ENCODE data around the gene RNF223. TPM values are rescaled to one million over a fixed set of nuclear protein-coding genes. Genes with fewer than 3 reads are reported as not detected.

RNF223 gene
- total and polyA plus RNA-seq, 4 donors = 0.14 TPM; not detected in 3

DNA sequence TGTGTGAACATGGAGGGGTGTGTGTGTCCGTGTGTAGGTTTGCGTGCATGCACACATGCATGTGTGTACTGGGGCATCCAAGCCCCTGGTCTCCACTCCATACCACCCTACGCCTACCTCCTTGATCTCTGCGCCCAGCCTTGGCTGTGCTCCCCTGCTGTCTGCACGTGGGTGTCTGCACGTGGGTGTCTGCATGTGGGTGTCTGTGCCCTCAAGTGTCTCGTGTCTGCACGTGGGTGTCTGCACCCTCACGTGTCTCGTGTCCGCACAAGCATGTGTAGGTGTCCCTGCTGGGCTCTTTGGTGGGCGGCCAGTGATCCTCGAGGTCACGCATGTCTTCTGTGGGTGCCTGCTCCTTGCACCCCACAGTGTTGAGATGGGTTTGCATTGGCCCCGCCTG lies 21.1 kb downstream of the RNF223 start:
- 95% methylated on average over 15 of the region's 15 CpGs for WGBS
- H3K27me3 ChIP-seq (ENCODE audit: control insufficient read depth in 4 of 4, insufficient read depth in 4 of 4, low read length in 3 of 4) = no peaks in the 10 kb centered on the region

More for the DNA sequence above, 21.1 kb downstream of the RNF223 start:
- H3K36me3 ChIP-seq (ENCODE audit: control insufficient read depth in 4 of 4, insufficient read depth in 3 of 4, low read depth in 1 of 4, low read length in 3 of 4) = peaks cover 0 to 13% (median 3%) of the 10 kb centered on the region in 4 donors
- no peaks in the 10 kb centered on the region for H3K9me3 ChIP-seq (ENCODE audit: control insufficient read depth in 4 of 4, low read length in 3 of 4)
- H3K27ac ChIP-seq (ENCODE audit: low read depth in 1 of 2, low read length in 2 of 2) = no peak overlapping the region
- H3K4me3 ChIP-seq (ENCODE audit: low read depth in 1 of 3, low read length in 3 of 3) = no peak overlapping the region
- TF ChIP-seq HNF4A (conservative IDR thresholded peaks at IDR 0.05) (no peak), EGR1 (IDR thresholded peaks at IDR 0.05; ENCODE audit: low read depth in 2 of 2) (no peak), RXRA (IDR thresholded peaks at IDR 0.05) (no peak), SP1 (IDR thresholded peaks at IDR 0.05) (no peak), TAF1 (conservative IDR thresholded peaks at IDR 0.05) (no peak), HNF4G (IDR thresholded peaks at IDR 0.05) (no peak), GABPA (IDR thresholded peaks at IDR 0.05 in 1 of 2, conservative IDR thresholded peaks at IDR 0.05 in 1 of 2) (no peak), YY1 (IDR thresholded peaks at IDR 0.05) (no peak), RAD21 (IDR thresholded peaks at IDR 0.05) (no peak), NR2F2 (IDR thresholded peaks at IDR 0.05) (no peak)
- TF ChIP-seq, protein P1, sequence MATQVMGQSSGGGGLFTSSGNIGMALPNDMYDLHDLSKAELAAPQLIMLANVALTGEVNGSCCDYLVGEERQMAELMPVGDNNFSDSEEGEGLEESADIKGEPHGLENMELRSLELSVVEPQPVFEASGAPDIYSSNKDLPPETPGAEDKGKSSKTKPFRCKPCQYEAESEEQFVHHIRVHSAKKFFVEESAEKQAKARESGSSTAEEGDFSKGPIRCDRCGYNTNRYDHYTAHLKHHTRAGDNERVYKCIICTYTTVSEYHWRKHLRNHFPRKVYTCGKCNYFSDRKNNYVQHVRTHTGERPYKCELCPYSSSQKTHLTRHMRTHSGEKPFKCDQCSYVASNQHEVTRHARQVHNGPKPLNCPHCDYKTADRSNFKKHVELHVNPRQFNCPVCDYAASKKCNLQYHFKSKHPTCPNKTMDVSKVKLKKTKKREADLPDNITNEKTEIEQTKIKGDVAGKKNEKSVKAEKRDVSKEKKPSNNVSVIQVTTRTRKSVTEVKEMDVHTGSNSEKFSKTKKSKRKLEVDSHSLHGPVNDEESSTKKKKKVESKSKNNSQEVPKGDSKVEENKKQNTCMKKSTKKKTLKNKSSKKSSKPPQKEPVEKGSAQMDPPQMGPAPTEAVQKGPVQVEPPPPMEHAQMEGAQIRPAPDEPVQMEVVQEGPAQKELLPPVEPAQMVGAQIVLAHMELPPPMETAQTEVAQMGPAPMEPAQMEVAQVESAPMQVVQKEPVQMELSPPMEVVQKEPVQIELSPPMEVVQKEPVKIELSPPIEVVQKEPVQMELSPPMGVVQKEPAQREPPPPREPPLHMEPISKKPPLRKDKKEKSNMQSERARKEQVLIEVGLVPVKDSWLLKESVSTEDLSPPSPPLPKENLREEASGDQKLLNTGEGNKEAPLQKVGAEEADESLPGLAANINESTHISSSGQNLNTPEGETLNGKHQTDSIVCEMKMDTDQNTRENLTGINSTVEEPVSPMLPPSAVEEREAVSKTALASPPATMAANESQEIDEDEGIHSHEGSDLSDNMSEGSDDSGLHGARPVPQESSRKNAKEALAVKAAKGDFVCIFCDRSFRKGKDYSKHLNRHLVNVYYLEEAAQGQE (IDR thresholded peaks at IDR 0.05) = no peak
- TF ChIP-seq, protein P2, sequence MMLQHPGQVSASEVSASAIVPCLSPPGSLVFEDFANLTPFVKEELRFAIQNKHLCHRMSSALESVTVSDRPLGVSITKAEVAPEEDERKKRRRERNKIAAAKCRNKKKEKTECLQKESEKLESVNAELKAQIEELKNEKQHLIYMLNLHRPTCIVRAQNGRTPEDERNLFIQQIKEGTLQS (IDR thresholded peaks at IDR 0.05) = no peak
- TF ChIP-seq, protein P3, sequence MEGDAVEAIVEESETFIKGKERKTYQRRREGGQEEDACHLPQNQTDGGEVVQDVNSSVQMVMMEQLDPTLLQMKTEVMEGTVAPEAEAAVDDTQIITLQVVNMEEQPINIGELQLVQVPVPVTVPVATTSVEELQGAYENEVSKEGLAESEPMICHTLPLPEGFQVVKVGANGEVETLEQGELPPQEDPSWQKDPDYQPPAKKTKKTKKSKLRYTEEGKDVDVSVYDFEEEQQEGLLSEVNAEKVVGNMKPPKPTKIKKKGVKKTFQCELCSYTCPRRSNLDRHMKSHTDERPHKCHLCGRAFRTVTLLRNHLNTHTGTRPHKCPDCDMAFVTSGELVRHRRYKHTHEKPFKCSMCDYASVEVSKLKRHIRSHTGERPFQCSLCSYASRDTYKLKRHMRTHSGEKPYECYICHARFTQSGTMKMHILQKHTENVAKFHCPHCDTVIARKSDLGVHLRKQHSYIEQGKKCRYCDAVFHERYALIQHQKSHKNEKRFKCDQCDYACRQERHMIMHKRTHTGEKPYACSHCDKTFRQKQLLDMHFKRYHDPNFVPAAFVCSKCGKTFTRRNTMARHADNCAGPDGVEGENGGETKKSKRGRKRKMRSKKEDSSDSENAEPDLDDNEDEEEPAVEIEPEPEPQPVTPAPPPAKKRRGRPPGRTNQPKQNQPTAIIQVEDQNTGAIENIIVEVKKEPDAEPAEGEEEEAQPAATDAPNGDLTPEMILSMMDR (IDR thresholded peaks at IDR 0.05; ENCODE audit: low read depth, low read length, missing input control) = no peak
- TF ChIP-seq, protein P4, sequence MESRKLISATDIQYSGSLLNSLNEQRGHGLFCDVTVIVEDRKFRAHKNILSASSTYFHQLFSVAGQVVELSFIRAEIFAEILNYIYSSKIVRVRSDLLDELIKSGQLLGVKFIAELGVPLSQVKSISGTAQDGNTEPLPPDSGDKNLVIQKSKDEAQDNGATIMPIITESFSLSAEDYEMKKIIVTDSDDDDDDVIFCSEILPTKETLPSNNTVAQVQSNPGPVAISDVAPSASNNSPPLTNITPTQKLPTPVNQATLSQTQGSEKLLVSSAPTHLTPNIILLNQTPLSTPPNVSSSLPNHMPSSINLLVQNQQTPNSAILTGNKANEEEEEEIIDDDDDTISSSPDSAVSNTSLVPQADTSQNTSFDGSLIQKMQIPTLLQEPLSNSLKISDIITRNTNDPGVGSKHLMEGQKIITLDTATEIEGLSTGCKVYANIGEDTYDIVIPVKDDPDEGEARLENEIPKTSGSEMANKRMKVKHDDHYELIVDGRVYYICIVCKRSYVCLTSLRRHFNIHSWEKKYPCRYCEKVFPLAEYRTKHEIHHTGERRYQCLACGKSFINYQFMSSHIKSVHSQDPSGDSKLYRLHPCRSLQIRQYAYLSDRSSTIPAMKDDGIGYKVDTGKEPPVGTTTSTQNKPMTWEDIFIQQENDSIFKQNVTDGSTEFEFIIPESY (IDR thresholded peaks at IDR 0.05) = no peak
- no peak for DNase-seq (ENCODE audit: low spot score)
- peaks cover 0 to 2% (median under 1%) of the 10 kb centered on the region in 4 donors for H3K4me1 ChIP-seq (ENCODE audit: control insufficient read depth in 4 of 4, insufficient read depth in 4 of 4, low read length in 3 of 4)
- no peak overlapping the region for H3K9ac ChIP-seq (ENCODE audit: low read depth in 1 of 2, low read length in 2 of 2)

Measured in liver (tissue), 9 donors.